Measurements from ENCODE around the gene ZMYND10.
"Not testable (repeated sequence)": the region's sequence is repeated elsewhere in the genome, so short reads cannot be mapped to it uniquely, and the experiment has no call there.

ZMYND10 gene

DNA sequence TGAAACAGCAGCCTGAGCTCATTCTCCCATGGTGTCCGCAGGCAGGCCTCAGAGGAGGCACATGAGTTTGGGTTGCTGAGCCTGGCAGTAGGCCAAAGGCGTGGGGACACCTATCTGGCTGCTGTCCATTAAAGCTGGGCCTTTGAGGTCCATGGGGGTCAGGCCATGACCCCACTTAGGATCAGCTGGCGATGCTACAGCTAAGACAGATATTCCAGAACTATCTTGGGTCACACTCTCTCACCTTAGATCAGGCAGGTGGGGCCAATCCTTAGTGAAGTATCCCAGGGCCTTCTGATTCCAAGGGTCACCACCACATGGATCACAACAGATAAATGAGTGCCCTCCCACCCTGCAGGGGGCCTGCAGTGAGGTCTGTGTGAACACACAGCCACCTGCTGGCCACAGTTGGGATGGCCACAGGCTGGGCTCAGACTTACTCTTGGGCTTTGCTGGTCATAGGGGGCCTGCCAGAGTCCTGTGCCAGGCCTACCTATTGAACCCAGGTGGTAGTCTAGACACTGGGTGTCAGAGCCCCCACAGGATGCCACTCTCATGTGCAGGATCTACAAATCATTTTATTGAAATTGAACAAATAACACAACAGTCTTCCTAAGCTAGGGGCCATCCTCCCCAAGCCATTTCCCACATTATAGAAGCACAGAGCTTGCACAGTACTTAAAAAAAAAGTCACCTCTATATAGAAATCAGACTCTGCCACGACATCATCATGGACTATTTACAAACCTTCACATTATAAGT lies 21.0 kb downstream of the ZMYND10 start:
- DNase-seq: peak; percentile 86

DNA sequence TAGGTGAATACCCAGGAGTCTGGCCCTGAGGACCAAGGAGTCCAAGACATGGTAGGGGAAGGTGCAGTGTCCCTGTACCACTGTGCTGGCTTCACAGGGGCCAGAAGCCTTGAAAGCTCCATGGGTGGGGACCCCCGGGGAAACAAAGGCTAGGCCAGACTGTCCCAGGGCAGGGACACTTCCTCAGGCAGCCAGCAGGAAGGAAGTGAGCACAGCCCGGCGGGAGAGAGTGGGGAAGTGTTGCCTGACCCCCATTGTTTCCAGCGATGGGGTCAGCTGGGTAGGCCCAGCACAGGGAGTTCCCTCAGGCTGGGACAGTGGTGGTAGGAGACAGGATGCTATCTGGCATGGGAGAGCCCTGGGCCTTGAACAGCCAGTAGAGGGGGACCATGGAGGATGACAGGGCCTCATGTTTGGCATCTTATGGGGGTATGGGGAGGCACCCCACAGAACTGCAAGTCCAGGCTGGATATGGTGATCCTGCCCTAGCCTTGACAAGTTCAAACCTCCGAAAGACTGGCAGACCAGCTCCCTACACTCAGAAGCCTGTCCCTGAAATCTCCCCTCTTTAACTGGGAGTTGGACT lies 21.8 kb downstream of the ZMYND10 start:
- no peak for DNase-seq

DNA sequence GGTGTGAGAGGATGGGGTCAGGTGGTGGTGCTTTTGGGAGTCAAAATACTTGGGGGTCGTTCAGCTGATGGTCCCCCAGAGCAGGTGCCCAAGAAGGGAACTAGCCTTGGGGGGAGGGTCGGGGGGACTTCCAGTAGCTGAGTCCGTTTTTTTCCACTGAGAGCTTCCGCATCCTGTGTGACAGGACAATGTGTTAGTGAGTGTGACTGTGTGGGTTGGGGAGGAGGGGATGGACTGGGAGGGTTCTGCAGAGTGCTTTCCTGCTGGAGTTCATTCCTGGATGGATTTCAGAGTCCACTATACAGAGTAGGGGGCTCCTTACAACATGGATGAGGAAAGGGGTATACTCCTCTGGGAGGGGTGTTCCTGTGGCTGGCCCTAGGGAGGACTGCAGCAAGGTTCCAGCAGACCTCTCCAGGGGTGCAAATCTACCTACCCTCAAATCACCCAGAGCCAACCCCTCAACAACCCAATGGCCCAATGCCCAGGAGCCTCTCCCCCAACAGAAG lies 22.4 kb downstream of the ZMYND10 start:
- DNase-seq: no peak

- no peak for DNase-seq
Observed at GRCh38 chr3:50322386-50323091, 23.0 kb downstream of the ZMYND10 start, which contains the start of gene HYAL2. Gene HYAL2 (minus strand): TSS chr3:50322745. CDS start chr3:50320489, 2,256 bp downstream.

- DNase-seq: no peak
Observed at GRCh38 chr3:50322115-50322385, 23.5 kb downstream of the ZMYND10 start.

DNA sequence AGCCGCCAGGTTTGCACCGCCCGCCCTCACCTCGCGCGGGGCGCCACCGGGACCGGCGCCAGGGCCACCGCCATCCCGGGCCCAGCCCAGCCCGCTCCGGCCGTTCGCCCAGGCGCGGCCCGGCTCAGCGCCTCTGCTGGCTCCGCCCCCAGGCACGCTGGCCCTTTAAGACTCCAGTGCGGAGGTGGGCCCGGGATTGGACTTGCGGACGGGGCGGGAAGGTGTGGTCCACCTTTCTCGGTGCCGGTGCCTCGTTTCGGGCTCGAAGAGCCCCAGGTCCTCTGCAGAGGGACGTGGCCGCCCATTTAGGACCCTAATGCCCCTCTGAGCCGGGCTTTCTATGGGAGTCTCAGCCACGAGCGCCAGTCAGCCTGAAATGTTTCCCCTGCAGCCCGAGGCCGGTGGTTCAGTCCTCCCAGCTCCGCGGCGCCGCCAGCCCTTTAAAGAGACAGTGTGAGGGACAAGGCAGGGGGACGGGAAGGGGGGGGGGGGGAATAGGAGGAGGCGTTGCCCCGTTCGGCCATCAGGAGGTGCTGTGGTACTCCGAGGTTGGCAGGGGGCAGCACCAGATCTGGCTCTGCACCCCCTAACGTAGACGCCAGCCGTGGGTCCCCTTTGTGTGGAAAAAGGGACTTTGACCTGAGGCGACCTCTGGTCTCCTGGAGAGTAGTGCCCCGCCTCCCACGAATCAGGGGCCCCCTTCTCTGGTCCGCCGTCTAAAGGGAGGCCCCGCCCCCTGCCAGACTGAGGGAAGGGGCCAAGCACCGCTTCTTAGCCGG lies 24.0 kb downstream of the ZMYND10 start:
- peak; percentile 95 for DNase-seq

DNA sequence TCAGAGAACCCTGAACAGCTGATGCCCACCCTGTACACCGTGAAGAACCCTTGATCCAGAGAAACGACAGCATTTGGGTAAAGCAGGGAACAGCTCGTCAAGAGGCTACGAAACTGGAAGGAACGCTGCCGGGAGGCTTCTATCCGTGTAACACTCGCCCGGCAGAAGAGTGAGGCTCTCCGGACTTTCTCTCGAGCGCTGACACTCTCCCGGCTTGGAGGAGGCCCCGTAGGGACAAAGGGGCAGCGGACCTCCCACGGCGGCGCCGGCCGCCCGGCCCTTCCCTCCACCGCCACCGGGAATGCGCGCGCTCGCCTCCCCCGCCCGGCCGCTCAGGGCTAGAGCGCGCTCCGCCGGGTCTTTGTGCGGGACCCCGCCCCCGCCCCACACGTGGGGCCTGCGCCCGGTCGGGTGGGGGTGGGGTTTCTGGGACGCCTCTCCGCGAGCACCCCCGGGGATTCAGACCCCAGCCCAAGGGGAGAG lies 24.6 kb downstream of the ZMYND10 start:
- peak; percentile 80 for DNase-seq

- DNase-seq: no peak
Observed at GRCh38 chr3:50319894-50320625, 25.5 kb downstream of the ZMYND10 start.

- DNase-seq: no peak
Observed at GRCh38 chr3:50319181-50319893, 26.2 kb downstream of the ZMYND10 start.

DNA sequence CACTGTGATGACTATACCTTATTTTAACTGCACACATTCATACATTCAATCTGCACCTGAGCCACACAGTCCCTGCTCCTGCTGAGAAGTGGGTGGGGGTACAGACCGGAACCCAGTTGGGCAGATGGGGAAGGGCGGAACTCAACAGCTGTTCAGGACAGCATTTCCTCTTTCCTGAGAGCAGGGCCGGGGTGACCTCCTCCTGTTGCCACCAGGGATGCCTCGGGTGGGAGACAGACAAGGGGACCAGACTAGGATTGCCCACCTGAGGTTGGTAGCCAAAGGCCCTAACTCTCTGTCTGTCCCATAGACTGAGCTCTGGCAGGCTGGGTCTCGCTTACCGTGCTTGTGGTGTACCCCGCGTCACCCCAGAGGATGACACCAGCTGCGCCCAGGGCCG lies 26.9 kb downstream of the ZMYND10 start:
- no peak for DNase-seq

DNA sequence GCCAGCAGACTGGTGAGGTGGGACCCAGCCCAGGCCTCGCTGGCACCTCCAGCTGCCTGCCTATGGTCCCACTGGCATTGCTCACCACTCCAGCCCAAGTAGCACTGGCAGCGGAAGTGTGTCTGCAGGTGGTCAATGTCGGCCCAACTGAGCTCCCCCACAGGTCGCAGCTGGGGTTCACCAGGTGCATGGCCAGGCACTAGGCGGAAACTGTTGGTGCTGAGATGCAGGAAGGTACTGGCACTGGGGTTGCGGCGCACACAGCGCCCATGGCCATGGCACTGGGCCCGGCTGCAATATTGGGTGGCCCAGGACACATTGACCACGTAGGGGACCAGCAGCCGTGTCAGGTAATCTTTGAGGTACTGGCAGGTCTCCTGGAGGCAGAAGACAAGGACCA lies 27.4 kb downstream of the ZMYND10 start:
- DNase-seq: no peak

- DNase-seq: no peak
Observed at GRCh38 chr3:50317300-50317699, 28.2 kb downstream of the ZMYND10 start.

DNA sequence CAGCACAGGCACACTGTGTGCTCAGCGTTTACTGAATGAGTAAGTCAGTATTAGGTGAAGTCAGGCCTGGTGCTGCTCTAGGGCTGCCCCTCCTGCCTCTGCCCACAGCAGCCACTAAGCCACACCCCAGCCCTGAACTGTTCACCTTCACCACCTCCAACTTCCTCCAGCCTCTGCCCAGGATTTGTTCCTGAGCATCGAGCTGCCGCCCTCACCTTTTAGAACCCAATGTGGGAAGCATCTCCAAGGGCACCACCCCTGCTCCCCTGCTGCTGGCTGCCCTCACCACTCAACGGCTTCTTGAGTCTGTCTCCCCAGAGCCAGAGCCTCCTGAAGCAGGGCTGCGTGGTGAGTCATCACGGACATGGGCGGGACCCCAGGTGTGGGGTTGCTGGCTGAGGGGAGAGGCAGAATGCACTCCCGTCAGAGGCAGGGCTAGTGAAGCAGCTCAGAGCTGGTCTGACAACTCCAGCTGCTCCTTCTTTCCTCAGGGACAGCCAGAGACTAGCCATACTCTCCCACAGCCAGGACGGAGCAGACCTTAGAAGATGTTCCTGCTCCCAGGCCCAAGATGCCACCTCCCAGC lies 28.8 kb downstream of the ZMYND10 start:
- no peak for DNase-seq

- DNase-seq: no peak
Observed at GRCh38 chr3:50314816-50315215, 30.7 kb downstream of the ZMYND10 start.

DNA sequence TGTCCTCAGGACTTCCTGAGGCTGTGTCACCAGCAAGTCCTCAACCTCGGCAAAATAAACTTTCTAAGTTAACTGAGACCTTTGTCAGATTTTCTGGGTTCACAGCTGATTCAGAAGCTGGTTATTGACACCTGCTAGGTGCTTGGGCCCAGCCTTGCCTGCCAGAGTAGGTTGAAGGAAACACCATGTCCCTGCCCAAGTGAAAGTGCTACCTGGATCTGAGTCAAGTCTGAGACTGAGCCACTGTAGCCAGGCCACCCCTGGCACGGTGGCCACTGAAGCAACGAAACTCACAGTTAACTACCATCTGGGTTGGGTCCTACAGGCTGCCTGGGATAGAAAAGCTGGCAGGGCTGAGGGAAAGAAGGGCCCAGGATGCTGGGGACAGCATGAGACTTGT lies 31.2 kb downstream of the ZMYND10 start:
- no peak for DNase-seq

DNA sequence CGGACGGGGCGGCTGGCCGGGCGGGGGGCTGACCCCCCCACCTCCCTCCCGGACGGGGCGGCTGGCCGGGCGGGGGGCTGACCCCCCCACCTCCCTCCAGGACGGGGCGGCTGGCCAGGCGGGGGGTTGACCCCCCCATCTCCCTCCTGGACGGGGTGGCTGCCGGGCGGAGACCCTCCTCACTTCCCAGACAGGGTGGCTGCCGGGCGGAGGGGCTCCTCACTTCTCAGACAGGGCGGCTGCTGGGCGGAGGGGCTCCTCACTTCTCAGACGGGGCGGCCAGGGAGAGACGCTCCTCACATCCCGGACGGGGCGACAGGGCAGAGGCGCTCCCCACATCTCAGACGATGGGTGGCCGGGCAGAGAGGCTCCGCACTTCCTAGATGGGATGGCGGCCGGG lies 33.5 kb downstream of the ZMYND10 start:
- not testable (repeated sequence) for DNase-seq

DNA sequence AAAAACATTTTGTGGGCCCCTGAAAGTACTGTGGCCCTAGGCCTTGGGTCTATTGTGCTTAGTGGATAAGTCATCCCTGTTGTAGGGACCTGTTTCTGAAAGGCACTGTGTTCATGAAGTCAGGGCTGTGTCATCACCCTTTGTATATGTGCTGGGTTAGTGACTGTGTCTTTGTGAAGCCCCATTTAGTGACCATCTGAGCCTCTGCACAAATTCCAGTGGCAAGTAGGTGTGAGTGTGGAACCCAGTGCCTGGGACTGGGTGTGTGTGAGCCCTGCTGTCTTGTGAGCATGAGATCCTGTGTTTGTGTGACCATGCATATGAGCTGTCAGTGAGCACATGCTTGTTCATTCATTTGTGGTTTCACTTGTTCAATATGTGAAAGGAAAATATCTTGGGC lies 40.9 kb downstream of the ZMYND10 start:
- DNase-seq: no peak

DNA sequence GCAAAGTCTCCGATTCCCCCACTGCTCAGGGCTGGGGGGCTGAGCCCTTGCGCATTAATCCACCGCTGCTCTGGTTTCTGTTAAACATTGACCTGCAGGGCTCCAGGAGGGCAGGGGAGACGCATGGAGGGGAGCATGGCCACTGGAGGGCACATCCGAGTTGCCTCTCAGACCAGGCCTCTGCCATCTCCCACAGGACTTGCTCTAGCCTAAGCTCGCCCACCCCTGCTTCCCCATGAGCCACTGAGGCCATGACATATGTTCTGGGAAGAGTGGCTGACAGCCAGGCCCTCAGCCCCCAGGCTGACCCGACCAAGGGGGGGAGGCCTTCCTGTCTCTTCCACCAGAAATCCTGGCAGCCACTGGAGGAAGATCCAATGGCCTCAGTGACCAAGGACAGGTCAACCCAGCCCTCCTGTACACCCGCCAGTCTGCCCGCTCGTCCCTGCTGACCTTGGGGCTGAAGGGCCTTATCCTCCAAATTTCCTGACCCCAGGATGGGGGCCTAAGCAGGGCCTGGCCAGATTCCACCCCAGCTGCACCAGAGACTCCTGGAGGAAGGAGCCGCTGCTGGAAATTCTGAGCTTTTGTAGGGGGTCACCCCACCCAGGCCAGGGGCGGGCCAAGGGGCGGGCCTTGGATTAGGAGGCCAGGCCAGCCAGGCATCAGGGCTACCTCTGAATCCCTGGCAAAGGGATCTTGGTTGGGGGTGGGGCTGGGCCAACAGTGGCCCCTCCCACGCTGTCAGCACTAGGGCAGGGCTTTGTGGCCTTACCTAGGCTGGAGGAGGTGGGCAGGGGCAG lies 42.3 kb downstream of the ZMYND10 start, which contains the start of gene HYAL1:
Gene HYAL1 (minus strand): TSS at position 562 of the 803 bp plus-strand sequence. CDS start 618 bp downstream, outside the sequence.
- peak; percentile 63 for DNase-seq

- DNase-seq: no peak
Observed at GRCh38 chr3:50302095-50303012, 43.2 kb downstream of the ZMYND10 start.
